ENCODE data around the gene PSD2.

- TF ChIP-seq, protein P1, sequence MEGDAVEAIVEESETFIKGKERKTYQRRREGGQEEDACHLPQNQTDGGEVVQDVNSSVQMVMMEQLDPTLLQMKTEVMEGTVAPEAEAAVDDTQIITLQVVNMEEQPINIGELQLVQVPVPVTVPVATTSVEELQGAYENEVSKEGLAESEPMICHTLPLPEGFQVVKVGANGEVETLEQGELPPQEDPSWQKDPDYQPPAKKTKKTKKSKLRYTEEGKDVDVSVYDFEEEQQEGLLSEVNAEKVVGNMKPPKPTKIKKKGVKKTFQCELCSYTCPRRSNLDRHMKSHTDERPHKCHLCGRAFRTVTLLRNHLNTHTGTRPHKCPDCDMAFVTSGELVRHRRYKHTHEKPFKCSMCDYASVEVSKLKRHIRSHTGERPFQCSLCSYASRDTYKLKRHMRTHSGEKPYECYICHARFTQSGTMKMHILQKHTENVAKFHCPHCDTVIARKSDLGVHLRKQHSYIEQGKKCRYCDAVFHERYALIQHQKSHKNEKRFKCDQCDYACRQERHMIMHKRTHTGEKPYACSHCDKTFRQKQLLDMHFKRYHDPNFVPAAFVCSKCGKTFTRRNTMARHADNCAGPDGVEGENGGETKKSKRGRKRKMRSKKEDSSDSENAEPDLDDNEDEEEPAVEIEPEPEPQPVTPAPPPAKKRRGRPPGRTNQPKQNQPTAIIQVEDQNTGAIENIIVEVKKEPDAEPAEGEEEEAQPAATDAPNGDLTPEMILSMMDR (IDR thresholded peaks at IDR 0.05; ENCODE audit: insufficient read depth, low read depth, low read length) = no peak
- no peak for TF ChIP-seq EZH2 (IDR thresholded peaks at IDR 0.05; ENCODE audit: insufficient read depth, low read length)
These were observed 32.7 kb downstream of the PSD2 start for GRCh38 chr5:139828207-139828895.

All from astrocyte (in vitro differentiated cells and primary cell).